BLaER1 (cell line): ENCODE results near the gene RANBP3.

Source experiments
- H3K27ac ChIP-seq: shearing (Covaris generic); formaldehyde crosslinking; 2 replicates; pipeline ENCODE4 v1.8.1; 2022
- H3K27me3 ChIP-seq: shearing (Covaris generic); formaldehyde crosslinking; 2 replicates; pipeline ENCODE4 v1.8.1; 2022
- H3K36me3 ChIP-seq: shearing (Covaris generic); formaldehyde crosslinking; 2 replicates; pipeline ENCODE4 v1.8.1; 2022
- H3K4me1 ChIP-seq: shearing (Covaris generic); formaldehyde crosslinking; 2 replicates; pipeline ENCODE4 v1.8.1; 2022
- H3K4me2 ChIP-seq: shearing (Covaris generic); formaldehyde crosslinking; 2 replicates; pipeline ENCODE4 v1.8.1; 2022
- H3K4me3 ChIP-seq: shearing (Covaris generic); formaldehyde crosslinking; 2 replicates; pipeline ENCODE4 v1.8.1; 2022
- H3K9ac ChIP-seq: shearing (Covaris generic); formaldehyde crosslinking; 2 replicates; pipeline ENCODE4 v1.8.1; 2022
- H3K9me3 ChIP-seq: shearing (Covaris generic); formaldehyde crosslinking; 2 replicates; pipeline ENCODE4 v1.8.1; 2022
- H4K20me1 ChIP-seq: shearing (Covaris generic); formaldehyde crosslinking; 2 replicates; pipeline ENCODE4 v1.8.1; 2022
- Cebpa-rat ChIP-seq: shearing (Covaris generic); IDR thresholded peaks from 2 replicates; pipeline ENCODE4 v1.8.1; 2022

The RANBP3 gene

DNA sequence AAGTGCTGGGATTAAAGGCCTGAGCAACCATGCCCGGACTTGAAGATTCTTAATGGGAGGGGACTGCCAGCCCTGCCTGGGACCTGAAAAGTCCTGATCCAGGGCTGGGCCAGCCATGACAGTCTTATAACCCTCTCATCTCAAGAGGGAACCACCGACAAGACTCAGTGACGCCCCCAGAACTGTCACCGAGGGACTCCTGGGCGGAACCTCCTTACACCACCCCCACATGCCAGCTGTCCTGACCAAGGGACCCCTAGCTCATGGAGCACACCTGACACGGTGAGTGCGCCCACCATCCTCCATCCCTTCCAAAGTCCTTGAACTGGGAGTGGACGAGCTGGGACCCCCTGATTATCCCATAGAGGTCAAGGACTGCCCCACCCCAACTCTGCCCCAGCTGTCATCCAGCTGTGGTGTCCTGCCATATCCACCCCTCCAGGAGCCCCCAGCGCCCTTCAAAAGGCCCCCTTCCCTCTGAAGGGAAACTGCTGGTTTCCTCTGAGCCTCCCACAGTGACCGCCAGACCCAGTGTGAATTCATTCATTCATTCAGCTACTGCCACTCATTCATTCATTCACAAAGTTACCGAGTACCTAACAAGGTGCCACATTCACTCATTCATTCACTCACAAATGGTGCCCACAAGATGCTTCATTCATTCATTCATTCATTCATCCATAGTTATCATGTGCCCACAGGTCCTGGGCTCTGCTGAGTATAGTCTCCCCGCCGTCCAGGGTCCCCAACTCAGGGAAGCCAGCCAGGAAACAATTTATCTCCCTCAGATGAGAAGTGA is 78.0 kb downstream of the RANBP3 start:
- H4K20me1 ChIP-seq, result peaks cover 76% of the 10 kb centered on the region
- H3K27ac ChIP-seq, result no peak overlapping the region
- no peak overlapping the region for H3K4me3 ChIP-seq
- no peak overlapping the region for H3K9ac ChIP-seq
- peaks cover 31% of the 10 kb centered on the region for H3K4me1 ChIP-seq
- no peaks in the 10 kb centered on the region for H3K9me3 ChIP-seq
- H3K36me3 ChIP-seq, result peaks cover 61% of the 10 kb centered on the region
- no peak overlapping the region for H3K4me2 ChIP-seq
- TF ChIP-seq Cebpa-rat, result no peak
- no peaks in the 10 kb centered on the region for H3K27me3 ChIP-seq

DNA sequence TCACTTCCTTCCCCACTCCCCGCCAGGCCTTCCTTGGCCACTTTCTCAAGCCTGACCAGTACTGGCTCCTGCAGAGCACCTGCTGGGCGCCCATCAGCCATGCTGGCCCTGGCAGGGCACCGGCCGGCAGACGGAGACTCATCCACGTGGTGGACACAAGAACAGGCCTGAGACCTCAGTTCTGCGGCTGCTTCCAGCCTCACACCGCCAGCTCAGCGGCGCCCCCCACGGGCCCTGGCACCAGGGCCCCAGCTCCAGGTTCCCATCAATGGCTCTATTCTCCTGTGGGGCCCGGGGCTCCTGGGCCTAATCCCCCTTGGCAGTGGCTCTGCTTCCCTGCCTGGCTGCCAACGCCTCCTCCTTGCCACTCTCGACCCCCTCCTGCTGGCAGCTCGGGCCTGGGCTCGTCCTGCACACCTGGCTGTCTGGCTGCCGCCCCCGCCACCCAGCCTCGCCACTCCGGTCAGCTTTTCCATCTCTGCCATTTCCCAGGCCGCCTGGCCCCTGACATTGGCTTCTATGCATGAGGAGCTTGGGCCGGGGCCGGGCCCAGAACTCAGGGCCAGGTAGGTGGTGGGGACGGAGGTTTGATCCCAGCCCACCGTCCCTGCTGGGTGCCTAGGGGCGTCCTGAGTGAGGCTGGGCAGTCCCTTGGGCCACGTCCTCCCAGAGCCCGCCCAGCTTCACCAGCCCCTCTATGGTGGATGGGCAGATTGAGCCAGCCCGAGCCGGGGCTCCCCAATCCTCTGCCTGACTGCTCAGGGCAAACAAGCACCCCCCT is 80.6 kb downstream of the RANBP3 start:
- H3K36me3 ChIP-seq, result peaks cover 80% of the 10 kb centered on the region
- no peaks in the 10 kb centered on the region for H3K27me3 ChIP-seq
- 0 out of 2 replicates have a peak overlapping the region, but pooled peaks have one; percentile 53 for H3K9ac ChIP-seq
- H3K4me1 ChIP-seq, result peaks cover 28% of the 10 kb centered on the region
- H3K27ac ChIP-seq, result no peak overlapping the region
- peaks cover 91% of the 10 kb centered on the region for H4K20me1 ChIP-seq
- H3K4me3 ChIP-seq, result no peak overlapping the region
- TF ChIP-seq Cebpa-rat, result no peak
- no peak overlapping the region for H3K4me2 ChIP-seq
- H3K9me3 ChIP-seq, result no peaks in the 10 kb centered on the region

DNA sequence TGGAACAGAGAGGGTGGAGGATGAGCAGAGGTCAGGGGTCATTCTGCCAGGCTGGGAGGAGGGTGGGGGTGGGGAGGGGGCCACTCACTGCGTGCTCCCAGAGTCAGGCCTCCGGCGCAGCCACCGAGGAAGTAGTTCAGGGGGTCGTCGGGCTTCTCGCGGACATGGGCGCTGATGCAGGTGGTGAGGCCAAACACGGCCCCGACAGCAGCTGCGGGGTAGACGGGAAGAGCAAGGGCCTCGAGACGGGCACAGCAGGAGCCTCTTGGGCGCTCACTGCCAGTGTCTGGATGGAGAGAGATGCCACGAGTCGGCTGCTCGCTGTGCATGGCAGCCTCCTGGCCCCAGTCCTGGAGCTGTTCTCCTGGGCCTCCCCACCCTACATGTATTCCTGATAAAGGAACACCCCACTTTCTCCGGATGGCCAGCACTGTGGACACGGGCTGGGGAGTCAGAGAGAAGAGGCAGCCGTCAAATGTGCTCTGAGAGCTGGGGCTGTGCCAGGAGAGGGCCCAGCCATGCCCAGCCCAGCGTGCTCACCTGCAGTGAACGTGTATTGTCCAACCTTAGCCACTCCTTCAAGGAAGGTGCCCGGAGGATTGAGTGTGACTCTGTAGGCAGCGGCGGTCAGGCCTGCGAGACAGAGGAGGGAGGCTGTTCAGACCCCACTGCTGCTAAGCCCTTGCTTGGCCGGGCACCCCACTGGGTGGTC is 81.4 kb downstream of the RANBP3 start:
- Histone ChIP-seq H3K9ac (no peak overlapping the region), H3K27ac (no peak overlapping the region), H4K20me1 (peaks cover 94% of the 10 kb centered on the region), H3K4me3 (no peak overlapping the region), H3K4me2 (no peak overlapping the region), H3K36me3 (peaks cover 75% of the 10 kb centered on the region), H3K4me1 (peaks cover 27% of the 10 kb centered on the region), H3K9me3 (no peaks in the 10 kb centered on the region), H3K27me3 (no peaks in the 10 kb centered on the region)
- no peak for TF ChIP-seq Cebpa-rat

DNA sequence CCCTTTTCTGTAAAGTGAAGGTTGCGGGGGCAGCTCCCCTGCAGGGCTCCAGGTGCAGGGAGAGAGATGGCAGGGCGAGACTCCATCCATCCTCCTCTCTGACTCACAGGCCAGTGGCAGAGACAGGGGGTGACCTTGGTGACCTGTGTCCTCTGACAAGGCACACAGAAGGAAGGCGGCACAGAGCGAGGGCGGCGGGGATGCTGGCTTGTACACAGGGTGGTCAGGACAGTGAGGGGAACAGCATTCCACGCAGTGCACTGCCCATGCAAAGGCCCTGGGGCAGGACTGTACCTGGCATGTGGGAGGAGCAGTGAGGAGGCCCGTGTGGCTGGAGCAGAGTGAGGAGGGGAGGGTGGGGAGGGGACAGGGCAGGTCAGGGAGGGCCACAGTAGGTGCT is 82.0 kb downstream of the RANBP3 start:
- no peak overlapping the region for H3K4me2 ChIP-seq
- peaks cover 90% of the 10 kb centered on the region for H4K20me1 ChIP-seq
- no peak for TF ChIP-seq Cebpa-rat
- H3K9ac ChIP-seq, result no peak overlapping the region
- peaks cover 69% of the 10 kb centered on the region for H3K36me3 ChIP-seq
- no peaks in the 10 kb centered on the region for H3K9me3 ChIP-seq
- peaks cover 30% of the 10 kb centered on the region for H3K4me1 ChIP-seq
- no peak overlapping the region for H3K4me3 ChIP-seq
- H3K27ac ChIP-seq, result no peak overlapping the region
- H3K27me3 ChIP-seq, result no peaks in the 10 kb centered on the region

DNA sequence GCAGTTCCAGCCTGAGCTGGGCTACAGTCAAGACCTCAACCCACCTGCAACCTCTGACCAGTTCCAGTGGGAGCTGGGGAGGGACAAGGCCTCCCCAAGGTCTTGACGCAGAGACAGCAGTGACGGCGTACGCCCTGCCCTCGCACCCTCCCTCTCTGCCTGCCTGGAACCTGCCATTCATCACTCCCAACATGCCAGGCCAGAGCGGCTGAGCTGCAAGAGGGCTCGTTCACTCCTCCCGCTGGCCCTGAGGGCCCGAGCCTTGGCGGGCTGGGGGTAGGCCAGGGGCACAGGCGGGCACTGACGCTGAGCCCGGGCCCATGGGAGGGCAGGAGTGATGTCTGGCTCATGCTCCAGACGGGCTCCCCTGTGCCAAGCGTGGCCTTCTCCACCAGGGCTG is 82.5 kb downstream of the RANBP3 start:
- H3K9ac ChIP-seq, result no peak overlapping the region
- peaks cover 64% of the 10 kb centered on the region for H3K36me3 ChIP-seq
- TF ChIP-seq Cebpa-rat, result no peak
- H3K4me3 ChIP-seq, result no peak overlapping the region
- H3K27me3 ChIP-seq, result no peaks in the 10 kb centered on the region
- no peak overlapping the region for H3K27ac ChIP-seq
- peaks cover 85% of the 10 kb centered on the region for H4K20me1 ChIP-seq
- peaks cover 35% of the 10 kb centered on the region for H3K4me1 ChIP-seq
- H3K9me3 ChIP-seq, result no peaks in the 10 kb centered on the region
- no peak overlapping the region for H3K4me2 ChIP-seq

DNA sequence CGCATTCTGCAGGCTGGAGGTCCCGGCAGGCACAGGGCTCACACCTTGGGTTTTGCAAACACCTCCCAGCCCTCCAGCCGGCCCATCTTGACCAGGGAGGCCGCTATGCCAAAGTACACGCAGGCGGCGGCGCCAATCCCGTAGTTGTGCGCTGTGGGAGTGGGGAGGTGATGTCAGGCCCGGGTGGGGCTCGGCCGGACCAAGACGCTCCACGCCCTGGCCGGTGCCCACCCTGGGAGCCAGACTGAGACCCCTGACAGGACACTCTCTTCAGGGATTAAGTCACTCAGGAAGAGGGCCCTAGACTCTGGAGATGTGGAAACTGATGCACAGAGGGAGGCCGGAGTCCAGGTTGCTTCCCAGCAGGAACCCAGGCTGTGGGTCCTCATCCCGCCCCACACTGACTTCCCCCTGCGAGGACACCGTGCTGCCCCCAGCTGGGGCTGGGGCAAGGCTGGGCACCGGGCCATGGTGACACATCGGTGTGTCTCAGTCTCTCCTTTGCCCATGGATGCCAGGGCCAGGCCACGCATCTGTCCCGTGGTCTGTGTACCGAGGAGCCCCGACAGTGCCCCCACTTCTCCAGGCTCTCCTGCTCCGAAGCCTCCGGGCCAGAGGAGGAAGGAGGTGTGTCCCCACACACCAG is 83.1 kb downstream of the RANBP3 start:
- Histone ChIP-seq H4K20me1 (peaks cover 79% of the 10 kb centered on the region), H3K4me2 (no peak overlapping the region), H3K4me3 (no peak overlapping the region), H3K27me3 (no peaks in the 10 kb centered on the region), H3K4me1 (peaks cover 38% of the 10 kb centered on the region), H3K9me3 (no peaks in the 10 kb centered on the region), H3K9ac (no peak overlapping the region), H3K36me3 (peaks cover 58% of the 10 kb centered on the region), H3K27ac (no peak overlapping the region)
- TF ChIP-seq Cebpa-rat, result no peak

DNA sequence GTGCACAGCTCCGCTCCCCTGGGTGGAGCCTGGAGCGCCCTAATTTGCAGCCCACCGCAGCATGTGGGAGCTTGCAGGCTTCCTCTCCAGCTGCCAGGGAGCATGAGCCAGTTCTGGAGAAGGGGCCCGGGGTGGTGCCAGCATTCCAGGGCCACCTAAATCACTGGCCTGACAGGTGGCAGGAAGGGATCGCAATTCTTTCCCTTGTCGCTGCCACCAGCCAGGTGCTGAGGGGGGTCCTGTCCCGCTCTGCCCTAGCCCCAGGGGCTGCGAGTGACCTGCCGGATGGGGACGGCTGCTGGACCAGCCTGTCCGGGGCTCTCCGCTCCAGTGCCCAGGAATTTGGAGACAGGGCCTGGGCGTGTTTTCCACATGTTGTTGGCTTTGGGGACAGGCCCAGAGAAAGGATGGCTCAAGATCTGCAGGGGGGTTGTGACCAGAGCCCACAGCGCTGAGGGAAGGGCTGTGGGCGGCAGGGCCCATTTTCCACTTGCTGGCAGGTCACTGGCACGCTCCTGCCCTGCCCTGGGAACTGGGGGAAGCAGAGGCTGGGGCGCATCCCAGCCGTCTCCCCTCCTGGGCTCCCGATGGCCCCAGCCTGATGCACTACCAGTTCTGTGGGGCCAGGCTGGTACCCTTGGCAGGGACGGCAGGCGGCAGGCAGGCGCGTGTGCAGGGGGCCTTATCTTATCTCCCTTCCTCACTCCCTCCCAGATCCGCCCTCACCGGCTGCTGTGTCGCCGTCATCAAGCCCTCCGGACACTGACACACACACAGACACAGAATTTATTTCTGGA is 83.8 kb downstream of the RANBP3 start:
- H3K4me1 ChIP-seq, result peaks cover 38% of the 10 kb centered on the region
- H3K9me3 ChIP-seq, result no peaks in the 10 kb centered on the region
- no peak overlapping the region for H3K4me2 ChIP-seq
- no peak overlapping the region for H3K9ac ChIP-seq
- H3K4me3 ChIP-seq, result no peak overlapping the region
- H4K20me1 ChIP-seq, result peaks cover 73% of the 10 kb centered on the region
- H3K36me3 ChIP-seq, result peaks cover 55% of the 10 kb centered on the region
- no peak overlapping the region for H3K27ac ChIP-seq
- no peaks in the 10 kb centered on the region for H3K27me3 ChIP-seq
- TF ChIP-seq Cebpa-rat, result no peak

DNA sequence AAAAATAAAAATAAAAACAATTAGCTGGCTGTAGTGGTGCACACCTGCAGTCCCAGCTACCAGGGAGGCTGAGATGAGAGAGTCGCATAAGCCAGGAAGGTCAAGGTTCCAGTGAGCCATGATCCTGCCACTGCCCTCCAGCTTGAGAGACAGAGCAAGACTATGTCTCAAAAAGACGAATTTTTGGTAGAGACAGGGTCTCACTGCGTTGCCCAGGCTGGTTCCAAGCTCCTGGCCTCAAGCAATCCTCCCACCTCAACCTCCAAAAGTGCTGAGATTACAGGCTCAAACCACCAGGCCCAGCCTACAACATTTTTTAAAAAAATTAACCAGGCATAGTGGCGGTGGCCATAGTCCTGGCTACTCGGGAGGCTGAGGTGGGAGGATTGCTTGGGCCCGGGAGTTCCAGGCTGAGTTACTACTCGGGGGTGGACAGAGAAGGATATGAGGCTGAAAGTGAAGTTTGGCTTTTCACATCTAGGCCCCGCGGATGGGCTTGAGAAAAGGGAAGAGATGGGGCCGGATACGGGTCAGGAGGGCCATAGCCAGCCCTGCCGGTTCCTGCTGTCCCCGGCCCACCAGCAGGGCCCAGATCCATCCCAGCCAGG is 84.5 kb downstream of the RANBP3 start:
- Histone ChIP-seq H3K9me3 (no peaks in the 10 kb centered on the region), H3K36me3 (peaks cover 55% of the 10 kb centered on the region), H3K27me3 (no peaks in the 10 kb centered on the region), H3K4me2 (no peak overlapping the region), H3K9ac (no peak overlapping the region), H3K27ac (no peak overlapping the region), H3K4me1 (peaks cover 32% of the 10 kb centered on the region), H3K4me3 (no peak overlapping the region), H4K20me1 (peaks cover 66% of the 10 kb centered on the region)
- no peak for TF ChIP-seq Cebpa-rat
